Measurements from ENCODE around the gene PRKCB.

- TF ChIP-seq JUND (IDR thresholded peaks at IDR 0.05) (no peak), SP1 (IDR thresholded peaks at IDR 0.05) (no peak), REST (IDR thresholded peaks at IDR 0.05) (no peak), RAD21 (IDR thresholded peaks at IDR 0.05) (no peak), EGR1 (IDR thresholded peaks at IDR 0.05; ENCODE audit: low read depth in 2 of 2) (no peak)
- TF ChIP-seq, protein P1, sequence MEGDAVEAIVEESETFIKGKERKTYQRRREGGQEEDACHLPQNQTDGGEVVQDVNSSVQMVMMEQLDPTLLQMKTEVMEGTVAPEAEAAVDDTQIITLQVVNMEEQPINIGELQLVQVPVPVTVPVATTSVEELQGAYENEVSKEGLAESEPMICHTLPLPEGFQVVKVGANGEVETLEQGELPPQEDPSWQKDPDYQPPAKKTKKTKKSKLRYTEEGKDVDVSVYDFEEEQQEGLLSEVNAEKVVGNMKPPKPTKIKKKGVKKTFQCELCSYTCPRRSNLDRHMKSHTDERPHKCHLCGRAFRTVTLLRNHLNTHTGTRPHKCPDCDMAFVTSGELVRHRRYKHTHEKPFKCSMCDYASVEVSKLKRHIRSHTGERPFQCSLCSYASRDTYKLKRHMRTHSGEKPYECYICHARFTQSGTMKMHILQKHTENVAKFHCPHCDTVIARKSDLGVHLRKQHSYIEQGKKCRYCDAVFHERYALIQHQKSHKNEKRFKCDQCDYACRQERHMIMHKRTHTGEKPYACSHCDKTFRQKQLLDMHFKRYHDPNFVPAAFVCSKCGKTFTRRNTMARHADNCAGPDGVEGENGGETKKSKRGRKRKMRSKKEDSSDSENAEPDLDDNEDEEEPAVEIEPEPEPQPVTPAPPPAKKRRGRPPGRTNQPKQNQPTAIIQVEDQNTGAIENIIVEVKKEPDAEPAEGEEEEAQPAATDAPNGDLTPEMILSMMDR (IDR thresholded peaks at IDR 0.05; ENCODE audit: low read depth, low read length, missing input control) = no peak
- TF ChIP-seq, protein P2, sequence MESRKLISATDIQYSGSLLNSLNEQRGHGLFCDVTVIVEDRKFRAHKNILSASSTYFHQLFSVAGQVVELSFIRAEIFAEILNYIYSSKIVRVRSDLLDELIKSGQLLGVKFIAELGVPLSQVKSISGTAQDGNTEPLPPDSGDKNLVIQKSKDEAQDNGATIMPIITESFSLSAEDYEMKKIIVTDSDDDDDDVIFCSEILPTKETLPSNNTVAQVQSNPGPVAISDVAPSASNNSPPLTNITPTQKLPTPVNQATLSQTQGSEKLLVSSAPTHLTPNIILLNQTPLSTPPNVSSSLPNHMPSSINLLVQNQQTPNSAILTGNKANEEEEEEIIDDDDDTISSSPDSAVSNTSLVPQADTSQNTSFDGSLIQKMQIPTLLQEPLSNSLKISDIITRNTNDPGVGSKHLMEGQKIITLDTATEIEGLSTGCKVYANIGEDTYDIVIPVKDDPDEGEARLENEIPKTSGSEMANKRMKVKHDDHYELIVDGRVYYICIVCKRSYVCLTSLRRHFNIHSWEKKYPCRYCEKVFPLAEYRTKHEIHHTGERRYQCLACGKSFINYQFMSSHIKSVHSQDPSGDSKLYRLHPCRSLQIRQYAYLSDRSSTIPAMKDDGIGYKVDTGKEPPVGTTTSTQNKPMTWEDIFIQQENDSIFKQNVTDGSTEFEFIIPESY (IDR thresholded peaks at IDR 0.05) = no peak
Measured at GRCh38 chr16:24138024-24138423, 302.2 kb downstream of the PRKCB start.
